Hematopoietic multipotent progenitor cell treated with erythropoietin and hydrocortisone succinate and interleukin-3 and kit ligand, for 15 days (in vitro differentiated cells): Measurements from ENCODE around the gene RER1.

Experiments
- DNase-seq: peaks from one replicate; pipeline ENCODE4 v3.0.0-alpha.2; 2015; ENCODE audit warnings: low spot score

Gene RER1

GRCh38 chr1:2375923-2376260, 15.7 kb upstream of the RER1 start:
- DNase-seq, result no peak

DNA sequence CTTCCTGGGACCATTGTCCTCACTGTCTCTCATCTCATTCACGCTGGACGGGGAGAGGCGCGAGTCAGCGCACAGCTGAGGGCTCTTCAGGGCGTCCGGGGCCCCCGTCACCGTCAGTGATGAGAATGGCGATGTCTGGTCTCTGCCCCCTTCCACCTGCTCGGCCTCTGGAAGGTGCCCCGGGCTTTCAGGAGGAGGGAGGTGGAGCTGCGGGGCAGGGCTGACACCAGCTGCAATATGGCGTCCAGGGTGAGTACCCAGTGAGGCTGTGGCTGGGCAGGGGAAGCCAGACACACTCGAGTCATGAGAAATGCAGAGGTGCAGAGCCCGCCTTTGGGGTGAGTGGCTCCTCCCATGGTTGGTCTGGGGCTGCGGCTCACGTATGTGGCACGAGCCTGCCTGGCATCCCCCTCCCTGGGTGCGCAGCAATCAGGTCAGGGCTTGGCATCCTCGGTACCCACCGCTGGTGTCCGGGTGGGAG, 15.3 kb upstream of the RER1 start:
- DNase-seq, result no peak

DNA sequence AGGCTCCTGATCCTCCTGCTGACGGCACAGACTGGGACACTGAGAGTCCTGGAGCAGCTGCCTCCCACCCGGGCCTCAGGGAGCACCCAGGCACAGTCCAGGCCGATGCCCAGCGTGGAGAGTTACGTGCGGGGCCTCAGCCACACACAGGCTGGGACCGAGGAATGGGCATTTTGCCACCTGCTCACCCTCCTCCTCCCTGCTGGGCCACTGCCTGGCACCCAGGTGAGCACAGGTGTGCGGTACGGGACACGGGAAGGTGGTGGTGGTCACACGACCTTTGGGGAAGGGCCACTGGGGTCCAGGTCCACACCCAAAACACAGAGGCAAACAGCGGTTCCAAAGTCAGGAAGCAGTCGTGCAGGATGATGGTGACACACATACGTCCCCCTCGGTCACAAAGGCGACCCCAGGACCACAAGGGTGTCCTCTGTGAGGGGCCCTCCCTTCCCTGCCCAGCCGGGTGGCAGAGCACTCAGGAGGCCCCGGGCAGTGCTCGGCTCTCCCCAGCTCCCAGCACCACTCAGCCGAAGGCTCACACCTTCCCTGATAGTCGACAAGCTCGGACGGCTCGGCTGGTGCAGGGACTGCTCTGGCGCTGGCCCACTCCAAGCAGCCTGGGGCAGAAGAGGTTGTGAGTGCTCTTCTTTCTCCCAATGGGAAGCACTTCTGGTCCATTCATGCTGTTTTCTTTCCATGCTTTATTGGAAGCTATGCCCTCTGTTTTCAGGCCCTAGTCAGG, 14.5 kb upstream of the RER1 start:
- no peak for DNase-seq

DNA sequence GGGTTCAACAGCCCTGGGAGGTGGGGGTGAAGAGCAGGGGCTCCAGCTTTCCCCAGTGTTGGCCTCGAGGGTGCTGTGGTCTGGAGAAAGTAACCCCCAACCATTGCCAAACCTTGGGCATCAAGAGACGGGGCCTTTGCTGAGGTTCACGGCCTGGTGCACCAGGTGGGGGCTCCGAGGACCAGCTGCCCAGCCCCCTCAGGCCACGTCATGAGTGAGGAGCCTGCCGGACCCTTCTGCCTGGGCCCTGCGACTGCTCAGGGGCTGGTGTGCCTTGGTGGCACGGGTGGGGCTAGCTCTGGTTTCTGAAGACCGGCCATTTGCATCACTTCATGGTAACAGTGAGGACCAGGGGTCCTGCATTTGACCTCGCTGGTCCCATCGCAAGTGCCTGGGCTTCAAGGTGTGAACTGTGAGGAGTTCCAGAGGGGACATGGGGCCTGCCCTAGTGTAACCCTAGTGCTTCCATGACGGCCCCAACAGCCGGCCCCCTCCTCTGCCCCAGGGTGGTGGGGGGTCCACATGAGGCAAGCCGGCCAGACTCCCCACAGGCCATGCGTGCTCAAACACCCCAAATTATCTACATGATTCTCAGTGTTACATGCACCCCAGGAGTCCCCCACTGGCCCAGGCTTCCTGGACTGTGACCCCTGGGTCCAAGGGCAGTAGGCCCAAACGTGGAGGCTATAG, 13.7 kb upstream of the RER1 start:
- DNase-seq, result no peak

GRCh38 chr1:2378441-2378851, 13.2 kb upstream of the RER1 start:
- DNase-seq, result no peak

DNA sequence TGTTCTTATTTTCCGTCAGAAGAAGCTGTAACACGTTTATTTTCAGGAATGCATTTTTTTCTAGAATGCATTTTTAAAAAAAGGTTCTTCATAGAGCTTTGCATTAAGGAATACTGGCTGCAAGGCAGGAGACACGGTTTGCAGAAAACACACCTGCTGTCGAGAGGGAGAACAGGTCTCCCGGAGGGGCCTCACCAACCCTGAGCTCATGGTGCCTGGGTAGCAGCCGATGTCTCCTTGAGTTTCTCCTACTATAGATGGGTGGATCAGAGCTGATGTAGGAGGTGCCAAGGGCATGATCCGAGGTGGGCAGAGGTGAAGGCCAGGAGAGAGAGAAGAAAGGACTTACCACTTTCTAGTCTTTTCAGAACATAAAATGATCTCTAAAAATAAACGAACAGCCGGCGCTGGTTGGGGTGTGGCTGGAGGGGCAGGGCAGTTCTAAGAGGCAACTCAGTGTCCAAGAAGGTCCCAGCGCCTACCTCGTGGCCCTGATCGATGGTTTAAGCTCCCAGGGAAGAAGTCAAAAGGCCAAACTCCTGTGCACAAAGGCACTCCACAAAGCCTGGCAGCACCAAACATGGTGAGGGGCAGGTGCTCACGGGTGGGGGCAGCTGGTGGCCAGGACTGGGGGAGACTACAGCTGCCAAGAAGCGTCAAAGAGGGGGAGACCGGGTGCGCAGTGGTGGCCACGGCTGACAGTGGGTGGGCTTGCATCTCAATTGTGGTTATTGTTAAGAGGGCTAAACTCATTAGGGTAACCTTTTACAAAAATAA, 12.5 kb upstream of the RER1 start:
- DNase-seq, result no peak

- DNase-seq, result no peak
Measured at GRCh38 chr1:2379733-2380404, 11.8 kb upstream of the RER1 start.

DNA sequence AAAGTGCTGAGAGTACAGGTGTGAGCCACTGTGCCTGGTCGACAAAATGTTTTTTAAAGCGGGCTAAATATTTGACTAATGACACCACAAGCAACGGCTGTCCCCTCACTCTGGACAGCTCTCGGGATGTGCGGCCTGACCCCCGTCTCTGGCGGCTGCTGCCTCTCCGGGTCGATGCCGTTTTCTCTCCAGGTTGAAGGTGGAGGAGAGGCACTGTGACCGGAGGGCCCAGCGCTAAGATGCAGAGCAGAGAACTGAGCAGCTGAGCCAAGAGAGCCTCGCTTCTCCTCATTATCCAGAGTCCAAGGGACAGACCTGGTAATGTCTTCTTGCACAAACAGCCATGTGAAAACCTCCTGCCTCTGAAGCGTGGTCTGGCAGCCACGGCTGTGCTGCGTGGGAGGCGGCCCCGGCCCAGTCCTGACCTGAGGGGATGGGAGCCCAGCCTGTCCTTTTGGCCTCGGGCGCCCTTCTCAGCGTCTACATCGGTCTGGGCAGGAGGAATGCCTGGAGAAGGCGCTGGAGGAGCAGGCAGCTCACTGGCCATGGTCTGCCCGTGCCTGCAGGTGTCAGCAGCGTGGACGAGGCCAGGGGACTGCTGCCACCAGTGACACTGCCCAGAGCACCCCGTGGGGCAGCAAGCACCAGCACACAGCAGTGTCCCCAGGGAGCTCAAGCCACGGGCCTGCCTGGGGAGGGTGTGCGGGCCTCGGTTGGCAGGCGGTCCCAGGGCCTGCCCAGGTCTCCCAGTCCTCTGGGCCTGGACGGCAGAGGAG, 10.6 kb upstream of the RER1 start:
- DNase-seq, result no peak

GRCh38 chr1:2381741-2382620, 9.7 kb upstream of the RER1 start:
- DNase-seq, result peak; percentile 70

GRCh38 chr1:2382621-2383361, 8.8 kb upstream of the RER1 start:
- peak; percentile 23 for DNase-seq

DNA sequence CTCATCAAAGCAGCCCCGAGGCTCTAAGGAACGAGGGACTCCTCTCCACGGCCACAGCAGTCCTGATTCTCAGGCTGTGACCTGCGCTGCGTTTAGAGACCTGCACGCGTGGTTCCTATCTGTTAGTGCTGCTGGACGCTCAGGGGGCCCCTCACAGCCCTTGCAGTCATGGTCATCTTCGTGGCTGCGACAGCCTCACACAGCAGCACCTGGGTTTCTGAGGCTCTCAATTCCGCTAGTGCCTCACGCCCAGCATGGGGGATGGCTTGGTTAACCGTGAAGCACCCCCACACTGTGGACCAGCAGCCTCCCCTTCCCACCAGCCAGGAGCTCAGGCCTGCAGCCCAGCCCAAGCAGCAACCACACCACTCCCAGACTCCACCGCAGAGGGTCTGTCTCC, 8.1 kb upstream of the RER1 start:
- DNase-seq, result no peak

DNA sequence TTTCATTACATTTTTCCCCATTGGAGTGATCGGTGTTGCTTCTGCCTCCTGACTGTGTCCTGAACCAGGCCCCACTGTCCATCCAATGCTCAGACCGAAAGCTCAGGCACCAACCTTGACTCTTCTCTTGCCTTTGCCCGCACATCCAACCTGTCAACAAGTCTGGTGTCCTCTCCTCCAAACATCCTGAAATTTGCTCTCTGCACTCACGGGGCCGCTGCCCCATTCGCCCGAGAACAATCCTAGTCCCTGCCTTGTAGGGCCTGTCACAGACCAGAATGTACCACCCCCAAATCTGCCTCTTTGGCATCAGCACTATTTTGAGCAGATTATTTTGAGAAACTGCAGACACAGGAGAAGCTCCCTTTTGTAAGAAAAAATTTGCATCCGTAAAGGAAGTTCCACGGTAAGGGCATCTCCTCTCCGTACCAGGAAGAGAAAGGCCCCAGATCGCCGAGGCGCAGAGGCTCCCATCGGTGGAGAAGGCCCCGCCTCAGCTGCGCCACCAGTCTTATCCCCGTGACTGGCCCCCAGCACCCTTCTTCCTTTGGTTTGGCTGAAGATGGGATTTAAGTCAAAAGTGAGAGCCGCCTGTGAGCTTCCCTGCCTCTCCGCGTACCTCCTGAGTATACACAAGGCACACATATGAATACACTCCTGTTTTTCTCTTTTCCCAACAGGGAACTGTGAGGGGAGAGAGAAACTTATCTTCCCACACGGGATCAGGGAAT, 7.3 kb upstream of the RER1 start:
- no peak for DNase-seq

DNA sequence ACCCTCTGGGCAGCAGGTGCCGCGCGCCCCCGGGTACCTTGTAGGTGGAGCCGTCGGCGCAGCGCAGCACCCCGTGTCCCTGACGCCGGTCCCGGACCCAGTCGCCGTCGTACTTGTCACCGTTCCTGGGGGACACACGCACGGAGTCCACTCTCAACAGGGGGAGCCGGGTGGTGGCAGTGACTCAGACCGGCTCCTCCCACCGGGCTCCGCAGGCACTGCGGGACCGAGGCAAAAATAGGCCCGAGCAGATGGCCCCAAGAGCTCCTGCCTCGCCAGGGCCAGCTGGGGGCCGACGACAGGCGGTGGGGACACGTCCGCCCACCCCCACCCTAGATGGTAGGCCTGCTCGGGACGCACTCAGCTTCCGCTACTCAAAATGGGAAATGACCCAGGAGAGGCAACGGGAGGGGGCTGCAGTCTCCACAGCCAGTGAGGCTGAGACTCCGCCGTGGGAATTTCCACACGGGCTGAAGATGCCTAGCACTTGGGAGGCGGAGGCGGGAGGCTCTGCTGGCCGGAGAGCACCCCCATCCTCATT, 6.6 kb upstream of the RER1 start:
- no peak for DNase-seq

DNA sequence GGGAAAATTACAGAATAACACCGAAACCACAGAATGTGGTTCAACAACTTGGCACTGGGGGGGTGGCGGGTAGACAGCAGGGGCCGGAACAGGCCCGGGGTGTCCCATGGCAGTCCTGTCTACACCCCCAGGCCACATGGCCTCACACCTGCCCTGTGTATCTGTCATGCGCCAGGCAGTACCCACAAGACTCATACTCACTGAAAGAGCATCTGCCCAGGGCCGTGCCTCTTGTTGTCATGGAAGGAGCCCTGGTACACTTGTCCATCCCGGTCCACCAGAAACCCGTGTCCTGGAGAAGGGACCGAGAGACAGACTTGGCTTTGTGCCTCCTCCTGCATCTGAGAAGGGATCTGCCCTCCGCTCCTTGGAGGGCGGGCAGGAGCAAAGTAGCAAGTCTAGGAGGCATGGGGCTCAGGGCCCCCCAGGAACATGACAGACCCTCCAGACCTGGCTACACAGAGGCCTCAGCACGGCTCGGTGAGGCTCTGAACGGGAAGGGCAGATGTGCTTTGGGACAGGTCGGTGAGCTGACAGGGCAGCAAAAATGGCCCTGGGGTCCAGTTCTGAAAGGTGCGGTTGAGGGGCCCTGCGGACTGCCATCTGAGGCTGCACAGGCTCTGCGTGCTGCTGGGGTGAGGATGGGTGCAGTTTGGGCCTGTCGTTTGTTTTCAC, 5.9 kb upstream of the RER1 start:
- DNase-seq, result no peak

- DNase-seq, result no peak
Measured at GRCh38 chr1:2386636-2387611, 4.7 kb upstream of the RER1 start.

GRCh38 chr1:2388004-2388913, 3.4 kb upstream of the RER1 start:
- no peak for DNase-seq
